Measurements from ENCODE around the gene PDE6C. TPM values are rescaled to one million over a fixed set of nuclear protein-coding genes. Genes with fewer than 3 reads are reported as not detected.

The PDE6C gene
- total RNA-seq, 4 donors from 2014 or later: not detected

GRCh38 chr10:93590638-93591037 is 21.7 kb upstream of the PDE6C start:
- TF ChIP-seq CTCF (IDR thresholded peaks at IDR 0.05) (no peak), POLR2A (IDR thresholded peaks at IDR 0.05) (no peak)
- intact Hi-C loops (cut with DNase I; ENCODE audit: low total_unique reads): no loop called here
- no peak overlapping the region for H3K4me3 ChIP-seq (ENCODE audit: low read depth, poor library complexity, severe bottlenecking)
- WGBS, 2 donors: 61 to 76% methylated on average over 7 of the region's 7 CpGs
- peak in 1 of 2 donors; percentile 48 for DNase-seq (ENCODE audit: low spot score in 2 of 2)

GRCh38 chr10:93591065-93591808 is 21.1 kb upstream of the PDE6C start:
- DNase-seq (ENCODE audit: low spot score in 2 of 2): peak in 1 of 2 donors; percentile 61
- no peak for TF ChIP-seq POLR2A (IDR thresholded peaks at IDR 0.05)
- WGBS, 2 donors: 70 to 72% methylated on average over 8 of the region's 8 CpGs
- H3K4me3 ChIP-seq (ENCODE audit: low read depth, poor library complexity, severe bottlenecking): no peak overlapping the region
- intact Hi-C loops (cut with DNase I; ENCODE audit: low total_unique reads): no loop called here

GRCh38 chr10:93593254-93593653 is 19.1 kb upstream of the PDE6C start:
- 91 to 92% methylated on average over 4 of the region's 4 CpGs for WGBS, 2 donors
- H3K4me3 ChIP-seq (ENCODE audit: low read depth, poor library complexity, severe bottlenecking): no peak overlapping the region
- TF ChIP-seq CTCF (IDR thresholded peaks at IDR 0.05) (no peak), POLR2A (IDR thresholded peaks at IDR 0.05) (no peak)
- no peak for DNase-seq (ENCODE audit: low spot score in 2 of 2)
- intact Hi-C loops (cut with DNase I; ENCODE audit: low total_unique reads): no loop called here

DNA sequence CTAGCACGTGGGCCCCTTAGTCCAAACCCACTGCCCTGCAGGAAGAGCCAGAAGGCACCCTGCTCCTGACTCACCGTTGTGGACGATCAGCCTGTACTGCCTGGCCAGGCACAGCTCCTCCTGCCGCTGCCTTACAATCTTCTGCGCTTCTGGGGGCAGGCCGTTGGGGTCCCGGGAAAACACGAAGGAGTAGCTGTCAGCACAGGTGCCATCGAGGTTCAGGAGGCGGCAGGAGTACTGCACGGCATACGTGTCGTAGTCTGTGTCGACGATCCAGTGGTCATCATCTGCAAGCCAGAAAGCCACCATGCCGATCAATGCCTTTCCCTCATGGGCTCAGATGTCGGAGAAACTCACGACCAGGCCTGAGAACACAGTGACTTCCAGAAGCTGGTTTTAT is 18.6 kb upstream of the PDE6C start:
- 89 to 94% methylated on average over 16 to 18 of the region's 18 CpGs for WGBS, 2 donors
- intact Hi-C loops (cut with DNase I; ENCODE audit: low total_unique reads): no loop called here
- no peak overlapping the region for H3K4me3 ChIP-seq (ENCODE audit: low read depth, poor library complexity, severe bottlenecking)
- DNase-seq (ENCODE audit: low spot score in 2 of 2): no peak
- TF ChIP-seq CTCF (IDR thresholded peaks at IDR 0.05) (no peak), POLR2A (IDR thresholded peaks at IDR 0.05) (no peak)

DNA sequence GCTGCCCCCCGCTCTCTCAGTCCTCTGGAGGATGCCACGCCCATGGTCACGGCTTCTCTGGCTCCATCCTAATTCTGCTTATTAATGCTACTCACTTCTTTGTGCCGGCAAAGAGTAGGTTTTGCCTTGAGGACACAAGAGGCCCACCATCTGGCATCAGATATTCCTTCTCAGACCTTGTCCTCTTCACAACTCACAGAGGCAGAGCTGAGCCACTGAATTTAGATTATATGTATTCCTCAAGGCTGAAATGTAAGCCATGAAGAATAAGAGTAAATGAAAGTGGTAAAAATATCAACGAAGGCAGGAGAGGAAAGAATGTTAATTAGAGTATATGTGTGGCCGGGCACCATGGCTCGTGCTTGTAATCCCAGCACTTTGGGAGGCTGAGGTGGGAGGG is 17.8 kb upstream of the PDE6C start:
- WGBS, 2 donors: 61 to 82% methylated on average over 7 of the region's 7 CpGs
- no peak overlapping the region for H3K4me3 ChIP-seq (ENCODE audit: low read depth, poor library complexity, severe bottlenecking)
- DNase-seq (ENCODE audit: low spot score in 2 of 2): peak in 1 of 2 donors; percentile 34
- intact Hi-C loops (cut with DNase I; ENCODE audit: low total_unique reads): no loop called here
- TF ChIP-seq CTCF (IDR thresholded peaks at IDR 0.05) (no peak), POLR2A (IDR thresholded peaks at IDR 0.05) (no peak)

GRCh38 chr10:93595378-93596161 is 16.8 kb upstream of the PDE6C start:
- H3K4me3 ChIP-seq (ENCODE audit: low read depth, poor library complexity, severe bottlenecking): no peak overlapping the region
- peak in 1 of 2 donors; percentile 46 for DNase-seq (ENCODE audit: low spot score in 2 of 2)
- intact Hi-C loops (cut with DNase I; ENCODE audit: low total_unique reads): no loop called here
- 53 to 75% methylated on average over 5 of the region's 5 CpGs for WGBS, 2 donors
- no peak for TF ChIP-seq POLR2A (IDR thresholded peaks at IDR 0.05)
- no peak for TF ChIP-seq CTCF (IDR thresholded peaks at IDR 0.05)

All from lower leg skin (tissue), 4 donors.